Panc1 (cell line): ENCODE results near the gene HKDC1. TPM values are rescaled to one million over a fixed set of nuclear protein-coding genes. Genes with fewer than 3 reads are reported as not detected.

Experiments used
- ATAC-seq: fragments of 200-7000 bp; cut with Tn5 transposase; 2 replicates; pipeline ENCODE4 v1.9.1; 2020; ENCODE audit warnings: mild to moderate bottlenecking, moderate library complexity
- BruUV-seq: library from RNA; stranded (reverse); fragments of 400-500 nt; replicated peaks from 2 replicates; lab custom pipeline; 2021; lab: Mats Ljungman, UMichigan
- CTCF ChIA-PET: fragments of 300-600 bp; sonication (Branson Sonifier 250); formaldehyde crosslinking; loops from one replicate; lab custom pipeline; 2022; ENCODE audit warnings: antibody characterized with exemption; lab: Charles Lee
- POLR2A ChIA-PET: fragments of 300-600 bp; sonication (Branson Sonifier 250); formaldehyde crosslinking; loops from one replicate; lab custom pipeline; 2022; ENCODE audit warnings: antibody characterized with exemption; lab: Charles Lee
- DNase-seq: peaks from one replicate; pipeline ENCODE4 v3.0.0-alpha.2; 2010; ENCODE audit warnings: low read depth, low spot score
- H3K27ac ChIP-seq: 2 replicates; pipeline ENCODE4 v1.5.1; 2011; ENCODE audit warnings: mild to moderate bottlenecking, low read length, inconsistent platforms
- H3K27me3 ChIP-seq: fragments of 200-500 bp; sonication (Bioruptor generic); 2 replicates; pipeline ENCODE4 v1.6.0; 2014; ENCODE audit warnings: low read length, inconsistent platforms; ENCODE audit not compliant: control insufficient read depth, insufficient read depth
- H3K36me3 ChIP-seq: fragments of 200-500 bp; sonication (Bioruptor generic); 2 replicates; pipeline ENCODE4 v1.5.1; 2014; ENCODE audit warnings: inconsistent platforms, mild to moderate bottlenecking, low read length, moderate library complexity; ENCODE audit not compliant: control insufficient read depth, insufficient read depth
- H3K4me1 ChIP-seq: 2 replicates; pipeline ENCODE4 v1.5.1; 2011; ENCODE audit warnings: inconsistent platforms, mild to moderate bottlenecking, low read length, moderate library complexity; ENCODE audit not compliant: control insufficient read depth, insufficient read depth
- H3K4me3 ChIP-seq, 2 experiments: 2 replicates each; pipeline ENCODE4 v1.5.1; 2011 to 2012; ENCODE audit warnings: low read depth in 2 of 2, low read length in 2 of 2, mild to moderate bottlenecking in 2 of 2, inconsistent platforms in 1 of 2, moderate library complexity in 1 of 2
- H3K9me3 ChIP-seq: fragments of 200-500 bp; sonication (Bioruptor generic); 2 replicates; pipeline ENCODE4 v1.5.1; 2014; ENCODE audit warnings: low read depth, mild to moderate bottlenecking, inconsistent platforms, low read length, moderate library complexity; ENCODE audit not compliant: control insufficient read depth, insufficient read depth
- POLR2AphosphoS5 ChIP-seq: IDR thresholded peaks from 2 replicates; pipeline ENCODE4 v1.6.1; 2012; ENCODE audit warnings: mild to moderate bottlenecking, low read depth, low read length, moderate library complexity
- SIN3A ChIP-seq: IDR thresholded peaks from 2 replicates; pipeline ENCODE4 v1.6.1; 2012; ENCODE audit warnings: low read depth, mild to moderate bottlenecking, low read length, moderate library complexity, borderline replicate concordance; ENCODE audit not compliant: insufficient read depth
- TCF7L2 ChIP-seq: IDR thresholded peaks from 2 replicates; pipeline ENCODE4 v1.6.1; 2011; ENCODE audit warnings: mild to moderate bottlenecking, low read depth, low read length, inconsistent platforms
- in situ Hi-C: cut with HindIII; loops from 2 replicates; pipeline ENCODE4 v1.10.0; 2016; ENCODE audit warnings: low sequenced_read_pairs, low pct_unique_long_range_greater_than_20kb
- intact Hi-C: fragments of 100-400 bp; cut with micrococcal nuclease; formaldehyde crosslinking; loops from one replicate; pipeline ENCODE4 v1.10.0; 2022; ENCODE audit not compliant: unreplicated experiment
- total RNA-seq: library from RNA; stranded (reverse); gene quantifications from one replicate; pipeline ENCODE4 v1.2.1, GENCODE V29; 2021; ENCODE audit not compliant: unreplicated experiment
- TF ChIP-seq, protein P1 (sequence below), 2 experiments: IDR thresholded peaks; 2 replicates each; pipeline ENCODE4 v1.6.1; 2011 to 2012; ENCODE audit warnings: low read depth in 2 of 2, control low read depth in 1 of 2, low read length in 1 of 2, mild to moderate bottlenecking in 1 of 2, moderate library complexity in 1 of 2; ENCODE audit not compliant: insufficient read depth in 1 of 2
- TF ChIP-seq, protein P2 (sequence below): fragments of 450-650 bp; IDR thresholded peaks from 2 replicates; pipeline ENCODE4 v1.5.1; 2017; ENCODE audit warnings: mild to moderate bottlenecking

The HKDC1 gene
- total RNA-seq, 1 experiment from 2014 or later = 1.1 TPM

DNA sequence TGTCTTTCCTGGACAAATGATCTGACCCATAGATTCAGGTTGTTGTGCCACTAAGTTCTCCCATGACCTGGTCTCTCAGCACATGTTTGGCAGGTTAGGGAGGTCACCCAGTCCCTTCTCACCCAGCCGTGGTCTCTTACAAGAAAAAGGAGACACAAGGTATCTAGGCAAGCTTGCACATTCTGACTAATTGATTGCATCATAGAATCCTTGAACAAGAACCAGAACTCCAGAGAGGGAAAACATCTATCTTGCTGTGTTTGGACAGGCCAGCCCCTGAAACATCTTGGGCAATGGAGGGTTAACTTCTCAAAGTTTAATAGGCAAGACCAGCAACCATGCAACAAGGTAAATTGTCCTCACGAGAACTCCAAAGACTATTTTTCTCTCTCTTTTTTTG is 49.6 kb downstream of the HKDC1 start:
- POLR2A ChIA-PET = no interaction called here
- CTCF ChIA-PET = no interaction called here
- no peaks in the 10 kb centered on the region for H3K9me3 ChIP-seq
- H3K4me3 ChIP-seq = no peak overlapping the region
- in situ Hi-C loops (no loop called here), intact Hi-C loops (no loop called here)
- ATAC-seq (no peak), DNase-seq (no peak)
- TF ChIP-seq POLR2AphosphoS5 (no peak), TCF7L2 (no peak), SIN3A (no peak)
- TF ChIP-seq, protein P1, sequence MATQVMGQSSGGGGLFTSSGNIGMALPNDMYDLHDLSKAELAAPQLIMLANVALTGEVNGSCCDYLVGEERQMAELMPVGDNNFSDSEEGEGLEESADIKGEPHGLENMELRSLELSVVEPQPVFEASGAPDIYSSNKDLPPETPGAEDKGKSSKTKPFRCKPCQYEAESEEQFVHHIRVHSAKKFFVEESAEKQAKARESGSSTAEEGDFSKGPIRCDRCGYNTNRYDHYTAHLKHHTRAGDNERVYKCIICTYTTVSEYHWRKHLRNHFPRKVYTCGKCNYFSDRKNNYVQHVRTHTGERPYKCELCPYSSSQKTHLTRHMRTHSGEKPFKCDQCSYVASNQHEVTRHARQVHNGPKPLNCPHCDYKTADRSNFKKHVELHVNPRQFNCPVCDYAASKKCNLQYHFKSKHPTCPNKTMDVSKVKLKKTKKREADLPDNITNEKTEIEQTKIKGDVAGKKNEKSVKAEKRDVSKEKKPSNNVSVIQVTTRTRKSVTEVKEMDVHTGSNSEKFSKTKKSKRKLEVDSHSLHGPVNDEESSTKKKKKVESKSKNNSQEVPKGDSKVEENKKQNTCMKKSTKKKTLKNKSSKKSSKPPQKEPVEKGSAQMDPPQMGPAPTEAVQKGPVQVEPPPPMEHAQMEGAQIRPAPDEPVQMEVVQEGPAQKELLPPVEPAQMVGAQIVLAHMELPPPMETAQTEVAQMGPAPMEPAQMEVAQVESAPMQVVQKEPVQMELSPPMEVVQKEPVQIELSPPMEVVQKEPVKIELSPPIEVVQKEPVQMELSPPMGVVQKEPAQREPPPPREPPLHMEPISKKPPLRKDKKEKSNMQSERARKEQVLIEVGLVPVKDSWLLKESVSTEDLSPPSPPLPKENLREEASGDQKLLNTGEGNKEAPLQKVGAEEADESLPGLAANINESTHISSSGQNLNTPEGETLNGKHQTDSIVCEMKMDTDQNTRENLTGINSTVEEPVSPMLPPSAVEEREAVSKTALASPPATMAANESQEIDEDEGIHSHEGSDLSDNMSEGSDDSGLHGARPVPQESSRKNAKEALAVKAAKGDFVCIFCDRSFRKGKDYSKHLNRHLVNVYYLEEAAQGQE (IDR thresholded peaks at IDR 0.05; ENCODE audit: insufficient read depth in 1 of 2, low read depth in 2 of 2, low read length in 1 of 2) = no peak
- TF ChIP-seq, protein P2, sequence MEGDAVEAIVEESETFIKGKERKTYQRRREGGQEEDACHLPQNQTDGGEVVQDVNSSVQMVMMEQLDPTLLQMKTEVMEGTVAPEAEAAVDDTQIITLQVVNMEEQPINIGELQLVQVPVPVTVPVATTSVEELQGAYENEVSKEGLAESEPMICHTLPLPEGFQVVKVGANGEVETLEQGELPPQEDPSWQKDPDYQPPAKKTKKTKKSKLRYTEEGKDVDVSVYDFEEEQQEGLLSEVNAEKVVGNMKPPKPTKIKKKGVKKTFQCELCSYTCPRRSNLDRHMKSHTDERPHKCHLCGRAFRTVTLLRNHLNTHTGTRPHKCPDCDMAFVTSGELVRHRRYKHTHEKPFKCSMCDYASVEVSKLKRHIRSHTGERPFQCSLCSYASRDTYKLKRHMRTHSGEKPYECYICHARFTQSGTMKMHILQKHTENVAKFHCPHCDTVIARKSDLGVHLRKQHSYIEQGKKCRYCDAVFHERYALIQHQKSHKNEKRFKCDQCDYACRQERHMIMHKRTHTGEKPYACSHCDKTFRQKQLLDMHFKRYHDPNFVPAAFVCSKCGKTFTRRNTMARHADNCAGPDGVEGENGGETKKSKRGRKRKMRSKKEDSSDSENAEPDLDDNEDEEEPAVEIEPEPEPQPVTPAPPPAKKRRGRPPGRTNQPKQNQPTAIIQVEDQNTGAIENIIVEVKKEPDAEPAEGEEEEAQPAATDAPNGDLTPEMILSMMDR = no peak
- no TSS peak for BruUV-seq
- H3K27ac ChIP-seq = no peak overlapping the region
- H3K4me1 ChIP-seq = no peaks in the 10 kb centered on the region
- no peaks in the 10 kb centered on the region for H3K36me3 ChIP-seq
- H3K27me3 ChIP-seq = no peaks in the 10 kb centered on the region

DNA sequence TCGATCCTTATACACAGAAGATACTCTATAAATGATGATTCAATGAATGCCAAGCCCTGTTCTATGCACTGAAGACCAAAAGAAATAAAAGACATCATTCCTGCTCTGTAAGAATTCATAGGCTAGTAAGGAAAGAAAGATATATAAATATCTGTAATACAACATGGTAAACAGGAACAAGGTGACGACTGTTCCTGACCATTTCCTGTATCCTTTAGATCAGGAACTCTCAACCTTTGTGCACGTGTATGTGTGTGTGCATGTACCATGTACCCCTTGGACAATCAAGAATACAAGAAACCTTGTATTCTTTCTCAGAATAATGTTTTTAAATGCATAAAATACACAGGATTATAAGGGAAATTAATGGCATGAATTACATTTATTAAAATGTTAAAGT is 50.9 kb downstream of the HKDC1 start:
- H3K4me1 ChIP-seq = no peaks in the 10 kb centered on the region
- BruUV-seq = no TSS peak
- no peak for DNase-seq

More for the DNA sequence above, 50.9 kb downstream of the HKDC1 start:
- TF ChIP-seq, protein P1 (IDR thresholded peaks at IDR 0.05; ENCODE audit: insufficient read depth in 1 of 2, low read depth in 2 of 2, low read length in 1 of 2) = no peak
- TF ChIP-seq SIN3A = no peak
- TF ChIP-seq, protein P2 = no peak
- TF ChIP-seq TCF7L2 = no peak
- TF ChIP-seq POLR2AphosphoS5 = no peak
- H3K27me3 ChIP-seq = no peaks in the 10 kb centered on the region
- no peak overlapping the region for H3K27ac ChIP-seq
- H3K4me3 ChIP-seq = no peak overlapping the region
- intact Hi-C loops (no loop called here), in situ Hi-C loops (no loop called here)
- ChIA-PET POLR2A (no interaction called here), CTCF (no interaction called here)
- no peaks in the 10 kb centered on the region for H3K36me3 ChIP-seq
- ATAC-seq = no peak
- H3K9me3 ChIP-seq = no peaks in the 10 kb centered on the region
